Posterior vena cava (tissue), 2 donors: ENCODE results near the gene ZNF831. TPM values are rescaled to one million over a fixed set of nuclear protein-coding genes. Genes with fewer than 3 reads are reported as not detected.

ENCODE experiments used
- total RNA-seq, 2 donors: library from RNA; stranded (reverse); fragmentation: NEBNext Ultra II Directional; extraction: Animal tissue kit (Norgen Biotek cat#: 25700); gene quantifications; one replicate each; pipeline ENCODE4 v1.2.1, GENCODE V29; 2021
- donor health status: DM: yes; HTN: yes; CAD: no.
- donor health status: DM: yes; HTN: yes; CAD: no.

ZNF831 gene
- total RNA-seq, 2 donors from 2014 or later: 0.37 to 0.57 TPM

Other genes with a start within 250 kb of the ZNF831 start
- 10 to 100 TPM; 25.9 to 28.2 TPM for gene NELFCD, start 182.6 kb upstream of the ZNF831 start, total RNA-seq
- 100 to 1,000 TPM; 107 to 164 TPM for gene CTSZ, start 156.6 kb upstream of the ZNF831 start, total RNA-seq
- gene TUBB1, start 144.4 kb upstream of the ZNF831 start, total RNA-seq: under 1 TPM; 0.43 to 0.74 TPM
- 10 to 100 TPM; 58.3 to 74.7 TPM for gene ATP5F1E, start 131.5 kb upstream of the ZNF831 start, total RNA-seq
- 10 to 100 TPM; 24.1 to 34.1 TPM for gene PRELID3B, start 121.0 kb upstream of the ZNF831 start, total RNA-seq
- gene EDN3, start 136.8 kb downstream of the ZNF831 start, total RNA-seq: not detected